Ovary (tissue), 3 donors: ENCODE measurements around the gene ZNF148.

Experiments
- CTCF ChIP-seq, 3 donors: fragments of 450-650 bp in 2 of 3; fragments of 200-600 bp in 1 of 3; IDR thresholded peaks; one replicate each; pipeline versions ENCODE4 v1.5.1 to v1.8.0; 2016 to 2022; ENCODE audit warnings: antibody characterized with exemption in 3 of 3, mild to moderate bottlenecking in 1 of 3
- EP300 ChIP-seq: sonication (generic); formaldehyde crosslinking; IDR thresholded peaks from one replicate; pipeline ENCODE4 v1.6.1; 2017; ENCODE audit warnings: antibody characterized with exemption
- POLR2A ChIP-seq: fragments of 450-650 bp; IDR thresholded peaks from one replicate; pipeline ENCODE4 v1.6.1; 2017; ENCODE audit warnings: antibody characterized with exemption, mild to moderate bottlenecking, moderate library complexity
- donor health status: DM: no; HTN: no; CAD: no.

GRCh38 chr3:125229168-125229567 is 146.0 kb downstream of the ZNF148 start:
- TF ChIP-seq CTCF (IDR thresholded peaks at IDR 0.05) (no peak), EP300 (no peak), POLR2A (no peak)
